Rectal smooth muscle tissue (tissue), 1 donor: ENCODE data around the gene ARHGAP31.
"Not testable (repeated sequence)": the region's sequence is repeated elsewhere in the genome, so short reads cannot be mapped to it uniquely, and the experiment has no call there.

ENCODE experiments used
- H3K27ac ChIP-seq: one replicate; pipeline ENCODE4 v1.7.0; 2013; ENCODE audit warnings: low read depth, low read length, inconsistent platforms
- H3K27me3 ChIP-seq: one replicate; pipeline ENCODE4 v1.7.0; 2013; ENCODE audit warnings: low read length; ENCODE audit not compliant: control insufficient read depth, insufficient read depth
- H3K36me3 ChIP-seq: one replicate; pipeline ENCODE4 v1.7.0; 2013; ENCODE audit warnings: low read length; ENCODE audit not compliant: control insufficient read depth, insufficient read depth
- H3K4me1 ChIP-seq: one replicate; pipeline ENCODE4 v1.7.0; 2013; ENCODE audit warnings: low read length; ENCODE audit not compliant: control insufficient read depth, insufficient read depth
- H3K4me3 ChIP-seq: one replicate; pipeline ENCODE4 v1.7.0; 2013; ENCODE audit warnings: low read length
- H3K9ac ChIP-seq: one replicate; pipeline ENCODE4 v1.7.0; 2013; ENCODE audit warnings: low read length

Gene ARHGAP31

DNA sequence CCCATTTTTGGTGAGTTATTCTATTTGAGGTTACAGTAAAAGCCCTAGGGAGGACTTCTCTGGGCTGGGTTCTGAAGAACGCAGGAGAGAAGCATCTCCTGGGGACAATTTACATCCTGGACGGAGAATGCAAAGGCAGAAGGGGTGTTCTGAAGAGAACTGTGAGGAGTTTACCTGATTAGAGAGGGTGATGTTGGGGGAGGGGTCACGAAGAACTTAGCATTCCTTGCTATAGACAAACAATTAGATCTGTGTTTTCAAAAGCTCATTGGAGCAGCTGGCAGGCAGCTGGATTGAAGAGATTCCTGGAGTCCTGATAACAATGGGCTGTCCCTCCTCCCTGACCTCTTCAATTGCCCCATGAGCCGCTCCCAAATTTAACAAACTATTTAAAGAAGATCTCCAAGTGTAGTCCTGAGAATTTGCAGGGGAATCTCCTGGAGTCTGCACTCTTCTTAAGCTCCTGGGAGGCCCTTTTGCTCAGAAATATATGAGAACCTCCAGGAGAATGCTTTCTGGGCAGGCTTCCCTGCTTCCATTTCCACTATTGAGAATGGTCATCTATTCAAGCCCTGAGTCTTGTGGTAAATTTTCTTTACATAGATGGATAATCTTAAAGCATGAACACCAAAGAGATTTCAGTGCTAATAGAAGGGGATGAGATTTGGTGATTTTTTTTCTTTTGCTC is 55.3 kb downstream of the ARHGAP31 start:
- no peaks in the 10 kb centered on the region for H3K27me3 ChIP-seq
- H3K4me1 ChIP-seq: no peaks in the 10 kb centered on the region
- H3K27ac ChIP-seq: no peak overlapping the region
- H3K9ac ChIP-seq: no peak overlapping the region
- no peaks in the 10 kb centered on the region for H3K36me3 ChIP-seq
- H3K4me3 ChIP-seq: no peak overlapping the region

DNA sequence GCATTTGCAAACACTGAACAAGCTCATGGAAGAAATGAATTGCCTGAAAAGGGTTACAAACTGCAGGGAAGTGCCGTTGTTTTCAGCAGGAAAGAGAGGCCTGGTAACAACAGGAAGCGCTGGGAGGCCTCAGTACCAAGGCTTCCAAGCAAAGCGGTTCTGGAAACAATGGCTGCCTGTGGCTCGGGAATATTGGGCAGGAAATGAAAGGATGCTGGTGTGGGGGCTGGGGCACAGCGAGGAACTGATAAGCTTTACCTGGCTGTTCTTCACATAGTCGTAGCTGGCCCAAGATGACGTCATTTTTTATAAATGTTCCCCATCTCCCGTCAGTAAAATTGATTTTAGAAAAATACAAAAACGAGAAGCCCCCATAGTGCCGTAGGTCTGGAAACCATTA is 55.9 kb downstream of the ARHGAP31 start:
- no peak overlapping the region for H3K4me3 ChIP-seq

DNA sequence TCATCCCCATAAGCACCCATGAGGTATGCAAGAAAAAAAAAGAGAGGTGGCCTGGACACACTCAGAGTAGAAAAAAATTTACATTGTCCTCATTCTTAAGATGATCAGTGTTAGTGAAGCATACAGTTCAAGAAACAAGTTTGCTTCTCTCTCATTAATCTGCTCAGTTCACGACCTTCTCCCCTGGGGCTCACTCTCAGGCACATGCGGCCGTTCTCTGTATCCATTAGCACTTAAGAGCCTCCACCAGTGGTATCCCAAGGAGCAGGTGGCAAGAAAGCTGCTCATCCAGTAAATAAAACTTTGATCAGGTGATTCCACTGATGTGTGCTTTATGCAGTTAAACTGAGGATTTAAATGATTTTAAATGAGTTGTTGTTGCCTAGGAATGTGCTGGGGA is 57.4 kb downstream of the ARHGAP31 start:
- H3K27ac ChIP-seq: no peak overlapping the region
- no peaks in the 10 kb centered on the region for H3K36me3 ChIP-seq
- no peak overlapping the region for H3K9ac ChIP-seq
- H3K4me3 ChIP-seq: no peak overlapping the region
- H3K4me1 ChIP-seq: no peaks in the 10 kb centered on the region
- no peaks in the 10 kb centered on the region for H3K27me3 ChIP-seq

More for the DNA sequence above, 55.9 kb downstream of the ARHGAP31 start:
- H3K27me3 ChIP-seq: no peaks in the 10 kb centered on the region
- H3K4me1 ChIP-seq: no peaks in the 10 kb centered on the region
- no peak overlapping the region for H3K9ac ChIP-seq
- no peaks in the 10 kb centered on the region for H3K36me3 ChIP-seq
- H3K27ac ChIP-seq: no peak overlapping the region

DNA sequence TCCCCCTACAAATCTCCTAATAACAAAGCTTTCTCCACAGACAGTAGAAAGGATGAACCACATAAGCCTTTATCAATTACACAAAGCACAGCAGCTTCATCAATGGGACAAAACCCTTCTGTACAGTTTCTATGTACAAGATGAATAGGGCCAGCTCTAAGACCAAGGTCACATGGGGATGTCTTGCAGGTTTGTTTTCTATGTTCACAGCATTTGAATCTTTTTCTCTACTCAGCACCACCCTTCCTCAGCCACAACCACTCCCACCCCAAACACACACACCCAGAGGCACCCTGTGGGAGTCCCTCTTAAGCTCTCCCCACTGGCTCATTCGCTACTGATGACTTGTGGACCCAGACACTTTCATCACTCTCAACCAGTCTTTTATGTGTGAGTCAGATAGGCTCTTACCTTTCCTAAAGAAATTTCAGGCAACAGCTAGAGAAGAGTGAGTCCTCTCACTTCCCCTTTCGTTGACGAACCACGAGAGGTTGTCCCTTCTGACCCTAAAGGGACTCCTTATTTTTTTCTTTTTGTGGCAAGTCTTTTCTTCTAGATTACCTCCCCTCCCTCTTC is 57.9 kb downstream of the ARHGAP31 start:
- no peaks in the 10 kb centered on the region for H3K4me1 ChIP-seq
- H3K27me3 ChIP-seq: no peaks in the 10 kb centered on the region
- no peak overlapping the region for H3K4me3 ChIP-seq
- H3K9ac ChIP-seq: no peak overlapping the region
- no peak overlapping the region for H3K27ac ChIP-seq
- no peaks in the 10 kb centered on the region for H3K36me3 ChIP-seq

DNA sequence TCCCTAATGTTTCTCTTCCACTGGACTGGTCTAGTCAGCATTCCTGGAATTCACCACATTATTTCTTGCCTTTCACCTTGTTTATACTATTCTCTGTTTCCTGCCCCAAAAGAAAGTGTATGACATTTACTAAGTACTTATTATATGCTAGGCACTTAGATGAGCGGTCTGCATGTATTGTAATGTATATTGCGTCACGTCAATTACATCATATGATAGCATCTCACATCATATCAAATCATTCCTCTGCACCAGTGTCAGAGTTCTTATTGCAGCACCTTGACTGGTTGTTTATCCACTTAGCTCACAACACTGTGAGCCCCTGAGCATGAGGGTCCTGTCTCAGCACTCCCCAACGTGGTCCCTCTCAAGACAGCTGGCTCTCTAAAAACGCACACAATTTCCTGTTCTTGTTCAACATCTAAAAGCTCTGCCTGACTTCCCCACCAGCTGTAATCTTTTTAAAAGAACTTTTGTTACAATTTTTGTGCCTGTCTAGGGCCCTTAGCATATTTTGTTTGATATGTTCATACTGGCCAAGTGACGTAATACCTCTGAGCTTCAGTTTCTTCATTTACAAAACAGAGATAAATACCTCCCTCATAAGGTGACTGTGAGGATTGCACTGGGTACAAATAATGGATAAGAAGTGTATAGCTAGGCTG is 58.8 kb downstream of the ARHGAP31 start:
- Histone ChIP-seq H3K9ac (no peak overlapping the region), H3K27me3 (no peaks in the 10 kb centered on the region), H3K27ac (no peak overlapping the region), H3K4me1 (no peaks in the 10 kb centered on the region), H3K4me3 (no peak overlapping the region), H3K36me3 (no peaks in the 10 kb centered on the region)

DNA sequence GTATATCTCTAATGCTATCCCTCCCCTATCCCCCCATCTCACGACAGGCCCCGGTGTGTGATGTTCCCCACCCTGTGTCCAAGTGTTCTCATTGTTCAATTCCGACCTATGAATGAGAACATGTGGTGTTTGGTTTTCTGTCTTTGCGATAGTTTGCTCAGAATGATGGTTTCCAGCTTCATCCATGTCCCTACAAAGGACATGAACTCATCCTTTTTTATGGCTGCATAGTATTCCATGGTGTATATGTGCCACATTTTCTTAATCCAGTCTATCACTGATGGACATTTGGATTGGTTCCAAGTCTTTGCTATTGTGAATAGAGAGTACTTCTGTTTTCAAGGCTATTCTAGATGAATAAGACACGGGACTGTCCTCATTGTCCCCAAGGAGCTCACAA is 61.4 kb downstream of the ARHGAP31 start:
- H3K36me3 ChIP-seq, H3K4me1 ChIP-seq, H3K4me3 ChIP-seq, H3K27me3 ChIP-seq, H3K27ac ChIP-seq, H3K9ac ChIP-seq: not testable (repeated sequence)

DNA sequence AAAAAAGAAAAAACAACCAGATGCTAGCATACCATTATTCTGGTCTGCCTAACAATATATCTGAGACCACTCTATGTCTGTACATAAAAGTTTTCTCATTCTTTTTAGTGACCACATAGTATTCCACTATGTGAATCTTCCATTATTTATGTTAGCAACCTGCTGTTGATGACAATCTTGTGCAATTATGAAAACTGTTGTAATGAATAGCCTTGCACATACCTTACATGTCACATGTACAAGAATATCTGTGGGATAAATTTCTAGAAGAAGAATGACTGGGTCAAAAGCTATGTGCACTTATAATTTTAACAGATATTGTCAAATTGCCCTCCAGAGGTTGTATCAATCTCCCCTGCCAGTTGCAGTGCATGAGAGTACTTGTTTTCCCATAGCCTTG is 62.5 kb downstream of the ARHGAP31 start:
- Histone ChIP-seq H3K4me3 (no peak overlapping the region), H3K9ac (no peak overlapping the region), H3K27ac (no peak overlapping the region), H3K27me3 (no peaks in the 10 kb centered on the region), H3K36me3 (no peaks in the 10 kb centered on the region), H3K4me1 (no peaks in the 10 kb centered on the region)

DNA sequence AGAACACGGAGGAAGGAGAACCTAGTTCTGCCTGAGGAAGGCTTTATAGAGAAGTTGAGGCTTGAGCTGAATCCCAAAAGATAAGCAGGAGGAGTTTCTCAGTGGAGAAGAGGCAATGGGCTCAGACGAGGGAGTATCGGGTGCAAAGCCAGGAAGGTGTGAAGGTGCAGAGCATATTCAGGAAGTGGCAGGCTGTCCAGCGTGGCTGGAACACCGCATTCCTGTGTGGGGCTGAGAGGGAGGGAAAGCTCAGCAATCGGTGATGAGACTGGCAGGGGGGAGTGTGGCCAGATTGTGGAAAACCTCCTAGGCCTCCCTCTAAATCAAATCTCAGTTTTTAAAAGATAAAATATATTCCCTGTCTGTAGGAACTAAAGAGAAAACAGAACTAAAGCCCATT is 63.0 kb downstream of the ARHGAP31 start:
- Histone ChIP-seq H3K27ac (no peak overlapping the region), H3K9ac (no peak overlapping the region), H3K36me3 (no peaks in the 10 kb centered on the region), H3K4me3 (no peak overlapping the region), H3K27me3 (no peaks in the 10 kb centered on the region), H3K4me1 (no peaks in the 10 kb centered on the region)

DNA sequence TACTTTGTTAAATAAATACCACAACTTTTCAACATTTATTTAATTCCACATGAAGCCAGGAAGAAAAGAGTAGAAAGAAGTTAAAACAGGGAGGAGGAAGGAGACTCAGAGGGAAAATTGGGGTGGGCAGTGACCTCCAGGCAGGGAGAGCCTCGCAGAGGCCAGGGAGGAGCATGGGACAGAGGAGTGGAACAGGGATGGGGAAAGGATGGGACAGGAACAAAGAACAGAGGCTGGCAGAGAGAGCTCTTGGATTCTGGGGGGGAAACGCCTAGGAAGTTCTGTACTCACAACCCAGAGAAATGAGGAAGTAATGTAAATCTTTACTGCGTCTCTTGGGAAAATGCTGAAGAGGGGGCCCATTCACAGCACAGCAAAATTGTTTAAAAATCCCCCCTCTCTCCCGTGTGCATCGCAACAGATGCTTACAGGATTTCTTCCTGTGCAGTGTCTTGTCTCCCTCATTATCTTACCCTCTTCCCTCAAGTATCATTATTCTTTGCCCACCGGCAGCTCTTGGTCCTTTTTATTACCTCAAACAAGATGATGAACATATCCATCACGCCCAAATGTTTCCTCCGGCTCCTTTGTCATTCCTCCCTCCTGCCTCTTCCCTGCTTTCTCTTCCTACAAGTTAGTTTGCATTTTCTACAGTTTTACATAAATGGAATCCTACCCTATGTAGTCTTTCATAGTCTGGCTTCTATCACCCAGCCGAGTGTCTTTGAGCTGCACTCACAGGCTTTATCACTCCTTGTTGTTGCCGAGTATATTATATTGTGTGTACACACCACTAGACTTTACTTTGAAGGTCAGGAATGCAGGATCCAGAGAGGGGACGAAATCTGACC is 65.5 kb downstream of the ARHGAP31 start:
- no peaks in the 10 kb centered on the region for H3K36me3 ChIP-seq
- H3K9ac ChIP-seq: no peak overlapping the region
- no peaks in the 10 kb centered on the region for H3K4me1 ChIP-seq
- H3K27me3 ChIP-seq: no peaks in the 10 kb centered on the region
- H3K27ac ChIP-seq: no peak overlapping the region
- H3K4me3 ChIP-seq: no peak overlapping the region

DNA sequence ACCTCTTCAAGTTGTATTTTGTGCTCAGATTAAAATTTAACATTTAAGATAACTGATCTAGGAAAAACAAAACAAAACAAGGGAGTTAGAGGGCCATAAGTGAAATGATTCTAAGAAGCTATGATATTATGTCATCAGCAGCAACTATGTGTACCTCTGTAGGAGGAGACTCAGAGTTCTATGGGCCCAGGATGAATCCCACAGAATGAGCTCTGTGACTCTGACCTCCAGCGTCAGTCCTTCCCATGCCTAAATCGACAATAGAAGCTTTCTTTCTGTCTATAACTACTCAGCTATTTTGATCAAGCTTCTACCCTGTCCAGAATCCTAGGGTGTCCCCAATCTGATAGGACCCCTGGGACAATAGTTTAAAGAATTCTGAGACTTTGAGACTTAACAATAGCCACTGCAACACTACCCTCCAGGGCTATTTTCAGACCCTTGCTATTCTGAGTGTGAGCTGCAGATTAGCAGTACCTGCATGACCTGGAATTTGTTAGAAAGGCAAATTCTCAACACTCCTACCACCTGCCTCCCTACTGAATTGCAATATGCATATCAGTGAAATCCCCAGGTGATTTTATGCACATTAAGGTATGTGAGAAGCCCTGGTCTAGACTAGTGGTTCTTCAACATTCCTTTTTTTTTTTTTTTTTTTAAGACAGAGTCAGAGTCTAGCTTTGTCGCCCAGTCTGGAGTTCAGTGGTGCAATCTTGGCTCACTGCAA is 66.7 kb downstream of the ARHGAP31 start:
- Histone ChIP-seq H3K4me3 (no peak overlapping the region), H3K4me1 (no peaks in the 10 kb centered on the region), H3K9ac (no peak overlapping the region), H3K27ac (no peak overlapping the region), H3K27me3 (no peaks in the 10 kb centered on the region), H3K36me3 (no peaks in the 10 kb centered on the region)

DNA sequence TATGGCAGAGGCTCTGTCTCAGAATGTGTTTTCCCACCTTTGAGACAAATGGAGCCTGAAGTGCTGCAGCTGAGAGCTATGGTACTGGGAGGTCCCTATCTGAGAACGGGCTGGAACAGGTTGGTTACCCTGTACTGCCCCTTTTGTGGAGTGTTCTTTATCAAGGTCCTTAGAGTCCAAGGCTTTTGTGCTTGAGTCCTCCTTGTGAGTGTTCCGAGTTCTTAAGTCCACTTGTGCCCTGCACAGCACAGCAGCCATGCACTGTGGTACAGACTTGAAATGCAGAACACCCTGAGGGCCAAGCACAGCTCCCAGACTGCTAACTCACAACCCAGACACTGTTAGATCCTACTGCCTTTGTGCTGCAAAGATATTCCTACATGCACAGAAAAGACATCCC is 67.8 kb downstream of the ARHGAP31 start:
- H3K4me3 ChIP-seq: no peak overlapping the region
- no peak overlapping the region for H3K9ac ChIP-seq
- H3K4me1 ChIP-seq: no peaks in the 10 kb centered on the region
- no peaks in the 10 kb centered on the region for H3K27me3 ChIP-seq
- H3K36me3 ChIP-seq: no peaks in the 10 kb centered on the region
- no peak overlapping the region for H3K27ac ChIP-seq
